ENCODE results near the gene STAG2. TPM values are rescaled to one million over a fixed set of nuclear protein-coding genes. Genes with fewer than 3 reads are reported as not detected.
"Not testable (repeated sequence)": the region's sequence is repeated elsewhere in the genome, so short reads cannot be mapped to it uniquely, and the experiment has no call there.

STAG2 gene
- total RNA-seq, 4 donors from 2014 or later = 54.6 to 89.3 (median 63.6) TPM

- WGBS, 2 donors = 51 to 63% methylated on average over 1 of the region's 1 CpG
- no peak for DNase-seq (ENCODE audit: low spot score in 2 of 2)
- TF ChIP-seq POLR2A (IDR thresholded peaks at IDR 0.05) = no peak
- no peak for TF ChIP-seq CTCF (IDR thresholded peaks at IDR 0.05)
- H3K4me3 ChIP-seq (ENCODE audit: low read depth, poor library complexity, severe bottlenecking) = no peak overlapping the region
- intact Hi-C loops (cut with DNase I; ENCODE audit: low total_unique reads) = no loop called here
These were observed 37.3 kb upstream of the STAG2 start for GRCh38 chrX:123924186-123924585.

GRCh38 chrX:123927845-123928244, 33.7 kb upstream of the STAG2 start:
- intact Hi-C loops (cut with DNase I; ENCODE audit: low total_unique reads) = no loop called here
- 69 to 71% methylated on average over 2 of the region's 2 CpGs for WGBS, 2 donors
- H3K4me3 ChIP-seq (ENCODE audit: low read depth, poor library complexity, severe bottlenecking) = no peak overlapping the region
- TF ChIP-seq CTCF (IDR thresholded peaks at IDR 0.05) = no peak
- TF ChIP-seq POLR2A (IDR thresholded peaks at IDR 0.05) = no peak
- no peak for DNase-seq (ENCODE audit: low spot score in 2 of 2)

- DNase-seq (ENCODE audit: low spot score in 2 of 2); H3K4me3 ChIP-seq (ENCODE audit: low read depth, poor library complexity, severe bottlenecking); intact Hi-C loops (cut with DNase I; ENCODE audit: low total_unique reads): not testable (repeated sequence)
- 63 to 86% methylated on average over 2 of the region's 2 CpGs for WGBS, 2 donors
These were observed 29.5 kb upstream of the STAG2 start for GRCh38 chrX:123932055-123932454.

- intact Hi-C loops (cut with DNase I; ENCODE audit: low total_unique reads) = no loop called here
- H3K4me3 ChIP-seq (ENCODE audit: low read depth, poor library complexity, severe bottlenecking) = no peak overlapping the region
These were observed 18.4 kb upstream of the STAG2 start for GRCh38 chrX:123943074-123943473.

GRCh38 chrX:123943488-123943887, 18.0 kb upstream of the STAG2 start:
- TF ChIP-seq POLR2A (IDR thresholded peaks at IDR 0.05) (no peak), CTCF (IDR thresholded peaks at IDR 0.05) (no peak)
- WGBS, 2 donors = 32 to 45% methylated on average over 2 of the region's 2 CpGs

More at GRCh38 chrX:123943074-123943473, 18.4 kb upstream of the STAG2 start:
- no peak for DNase-seq (ENCODE audit: low spot score in 2 of 2)
- TF ChIP-seq CTCF (IDR thresholded peaks at IDR 0.05) = no peak
- TF ChIP-seq POLR2A (IDR thresholded peaks at IDR 0.05) = no peak
- WGBS, 2 donors = 36 to 56% methylated on average over 1 of the region's 1 CpG

GRCh38 chrX:123949846-123950245, 11.7 kb upstream of the STAG2 start:
- no peak overlapping the region for H3K4me3 ChIP-seq (ENCODE audit: low read depth, poor library complexity, severe bottlenecking)
- WGBS, 2 donors = 95 to 100% methylated on average over 2 of the region's 2 CpGs
- intact Hi-C loops (cut with DNase I; ENCODE audit: low total_unique reads) = no loop called here
- no peak for DNase-seq (ENCODE audit: low spot score in 2 of 2)
- TF ChIP-seq POLR2A (IDR thresholded peaks at IDR 0.05) (no peak), CTCF (IDR thresholded peaks at IDR 0.05) (no peak)

More at GRCh38 chrX:123943488-123943887, 18.0 kb upstream of the STAG2 start:
- DNase-seq (ENCODE audit: low spot score in 2 of 2) = no peak
- intact Hi-C loops (cut with DNase I; ENCODE audit: low total_unique reads) = no loop called here
- no peak overlapping the region for H3K4me3 ChIP-seq (ENCODE audit: low read depth, poor library complexity, severe bottlenecking)

All from lower leg skin (tissue), 4 donors.